Measurements from ENCODE around the gene CFAP70.

Gene CFAP70

DNA sequence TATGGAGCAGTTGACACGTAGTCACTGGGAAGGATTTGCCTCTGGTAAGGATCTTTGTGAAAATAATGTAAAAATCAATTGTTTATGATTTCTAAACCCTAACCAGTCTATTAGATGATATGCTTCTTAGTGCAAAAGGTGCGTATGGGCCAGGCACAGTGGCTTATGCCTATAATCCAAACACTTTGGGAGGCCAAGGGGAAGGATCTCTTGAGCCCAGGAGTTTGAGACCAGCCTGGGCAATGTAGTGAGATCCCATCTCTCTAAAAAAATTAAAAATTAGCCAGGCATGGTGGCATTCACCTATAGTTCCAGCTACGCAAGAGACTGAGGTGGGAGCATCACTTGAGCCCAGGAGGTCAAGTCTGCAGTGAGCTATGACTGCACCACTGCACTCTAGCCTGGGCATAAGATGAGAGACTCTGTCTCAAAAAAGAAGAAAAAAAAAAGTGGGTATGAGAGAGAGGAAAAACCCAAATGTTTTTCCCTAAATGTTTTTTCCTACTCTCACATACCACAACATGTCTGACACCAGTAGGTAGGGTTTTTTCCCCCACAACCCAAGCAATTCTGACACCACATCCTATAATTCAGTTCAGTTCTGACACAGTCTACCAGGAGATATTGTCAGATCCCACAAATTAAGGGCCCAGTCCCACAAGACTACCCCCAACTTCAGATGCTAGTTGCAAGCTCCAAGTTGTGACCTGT, 148.1 kb downstream of the CFAP70 start:
- no peak for DNase-seq

DNA sequence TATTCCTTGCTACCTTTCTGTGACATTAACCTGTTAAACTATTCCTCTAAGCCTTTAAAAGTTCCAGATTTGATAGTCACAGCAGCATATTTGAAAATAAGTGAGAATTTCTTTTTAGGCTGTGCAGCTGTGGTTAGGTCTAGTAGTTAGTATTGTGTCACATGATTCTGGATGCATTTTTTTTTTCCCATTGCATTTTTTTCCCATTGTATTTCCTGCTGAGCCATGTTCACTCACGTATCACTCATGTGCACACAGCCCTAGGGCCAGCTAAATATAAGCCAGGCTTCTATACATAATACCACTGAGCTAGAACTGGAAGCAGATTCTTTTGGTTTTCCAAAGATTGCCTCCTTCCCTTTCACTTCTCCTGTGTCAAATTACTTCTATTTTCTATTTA, 149.0 kb downstream of the CFAP70 start:
- no peak for DNase-seq

DNA sequence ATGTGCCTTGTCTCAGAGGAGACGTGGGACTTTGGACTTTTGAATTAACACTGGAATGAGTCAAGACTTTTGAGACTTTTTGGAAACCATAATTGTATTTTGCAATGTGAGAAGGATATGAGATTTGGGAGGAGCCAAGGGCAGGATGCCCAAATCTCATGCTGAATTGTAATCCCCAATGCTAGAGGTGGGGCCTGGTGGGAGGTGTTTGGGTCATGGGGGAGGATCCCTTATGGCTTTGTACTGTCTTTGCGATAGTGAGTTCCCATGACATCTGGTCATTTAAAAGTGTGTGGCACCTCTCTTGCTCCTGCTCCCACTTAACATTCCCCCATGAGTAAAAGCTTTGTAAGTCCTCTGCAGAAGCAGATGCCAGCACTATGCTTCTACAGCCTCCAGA, 150.8 kb downstream of the CFAP70 start:
- DNase-seq, result no peak

DNA sequence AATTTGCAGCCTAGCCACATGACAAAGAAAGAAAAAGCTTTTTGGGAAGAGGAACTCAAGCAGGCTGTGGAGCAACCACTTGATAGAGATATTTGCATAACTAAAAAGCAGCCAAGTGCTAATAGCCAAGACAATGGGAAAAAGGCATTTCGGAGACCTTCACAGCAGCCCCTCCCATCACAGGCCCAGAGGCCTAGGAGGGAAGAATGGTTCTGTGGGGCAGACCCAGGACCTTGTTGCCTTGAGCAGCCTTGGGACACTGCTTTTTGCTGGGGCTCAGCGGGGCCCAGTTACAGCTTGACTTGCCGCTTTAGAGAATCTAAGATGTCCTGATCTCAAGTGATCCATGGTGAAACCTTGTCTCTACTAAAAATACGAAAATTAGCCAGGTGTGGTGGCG, 152.3 kb downstream of the CFAP70 start:
- no peak for DNase-seq

DNA sequence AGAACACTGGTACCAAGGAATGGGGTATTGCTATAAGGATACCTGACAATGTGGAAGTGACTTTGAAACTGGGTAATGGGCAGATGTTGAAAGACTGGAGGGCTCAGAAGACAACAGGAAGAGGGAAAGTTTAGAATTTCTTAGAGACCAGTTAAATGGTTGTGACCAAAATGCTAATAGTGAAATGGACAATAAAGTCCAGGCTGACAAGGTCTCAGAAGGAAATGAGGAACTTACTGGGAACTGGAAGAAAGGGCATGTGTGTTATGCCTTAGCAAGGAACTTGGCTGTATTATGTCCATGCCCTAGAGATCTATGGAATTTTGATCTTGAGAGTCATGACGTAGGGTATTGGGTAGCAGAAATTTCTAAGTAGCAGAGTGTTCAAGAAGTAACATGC, 152.8 kb downstream of the CFAP70 start:
- no peak for DNase-seq

DNA sequence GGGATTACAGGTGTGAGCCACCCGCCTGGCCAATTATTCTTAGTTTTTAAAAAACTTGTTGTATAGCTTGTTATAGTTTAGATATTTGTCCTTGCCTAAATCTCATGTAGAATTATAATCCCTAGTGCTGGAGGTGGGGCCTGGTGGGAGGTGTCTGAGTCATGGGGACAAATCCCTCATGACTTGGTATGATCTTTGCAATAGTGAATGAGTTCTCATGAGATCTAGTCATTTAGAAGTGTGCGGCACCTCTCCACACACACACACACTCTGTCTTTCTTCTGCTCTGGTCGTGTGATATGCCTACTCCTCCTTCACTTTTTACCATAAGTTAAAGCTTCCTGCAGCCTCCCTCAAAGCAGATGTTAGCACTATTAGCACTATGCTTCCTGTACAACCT, 153.6 kb downstream of the CFAP70 start:
- no peak for DNase-seq

Data from activated T-cell treated with anti-CD3 and anti-CD28 coated beads, Interleukin-2, amount 50 U/mL, for 48 hours (primary cell).